Measurements from ENCODE around the gene SPTBN4.
"Not testable (repeated sequence)": the region's sequence is repeated elsewhere in the genome, so short reads cannot be mapped to it uniquely, and the experiment has no call there.

Gene SPTBN4

DNA sequence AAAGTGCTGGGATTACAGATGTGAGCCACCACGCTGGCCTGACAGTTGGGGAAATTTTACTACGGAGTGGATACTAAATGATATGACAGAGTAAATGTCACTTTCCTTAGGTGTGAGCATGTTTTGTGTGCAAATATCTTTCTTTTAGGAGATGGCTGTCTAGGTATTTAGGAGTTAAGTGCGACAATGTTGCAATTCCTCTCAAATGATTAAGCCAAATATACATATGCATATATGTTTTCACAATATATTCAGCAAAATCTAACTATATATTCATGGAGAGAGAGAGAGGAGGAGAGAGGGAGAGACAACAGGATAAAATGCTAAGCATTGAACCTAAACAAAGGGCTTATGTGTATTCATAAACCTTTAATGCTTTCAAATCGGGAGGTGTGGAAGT is 17.3 kb upstream of the SPTBN4 start:
- Histone ChIP-seq H3K36me3 (ENCODE audit: insufficient read depth) (no peaks in the 10 kb centered on the region), H2AFZ (ENCODE audit: low read depth) (no peak overlapping the region), H3K27me3 (ENCODE audit: insufficient read depth, low read depth) (no peaks in the 10 kb centered on the region), H3K27ac (no peak overlapping the region), H4K20me1 (ENCODE audit: insufficient read depth) (no peaks in the 10 kb centered on the region), H3K4me1 (ENCODE audit: low read depth, poor library complexity, severe bottlenecking) (peaks cover 3% of the 10 kb centered on the region), H3K4me2 (no peak overlapping the region), H3K9ac (no peak overlapping the region), H3K79me2 (ENCODE audit: insufficient read depth, low read depth) (no peaks in the 10 kb centered on the region), H3K4me3 (IDR thresholded peaks at IDR 0.05; ENCODE audit: insufficient read depth, low read depth, low read length) (no peak overlapping the region)
- TF ChIP-seq, protein P1, sequence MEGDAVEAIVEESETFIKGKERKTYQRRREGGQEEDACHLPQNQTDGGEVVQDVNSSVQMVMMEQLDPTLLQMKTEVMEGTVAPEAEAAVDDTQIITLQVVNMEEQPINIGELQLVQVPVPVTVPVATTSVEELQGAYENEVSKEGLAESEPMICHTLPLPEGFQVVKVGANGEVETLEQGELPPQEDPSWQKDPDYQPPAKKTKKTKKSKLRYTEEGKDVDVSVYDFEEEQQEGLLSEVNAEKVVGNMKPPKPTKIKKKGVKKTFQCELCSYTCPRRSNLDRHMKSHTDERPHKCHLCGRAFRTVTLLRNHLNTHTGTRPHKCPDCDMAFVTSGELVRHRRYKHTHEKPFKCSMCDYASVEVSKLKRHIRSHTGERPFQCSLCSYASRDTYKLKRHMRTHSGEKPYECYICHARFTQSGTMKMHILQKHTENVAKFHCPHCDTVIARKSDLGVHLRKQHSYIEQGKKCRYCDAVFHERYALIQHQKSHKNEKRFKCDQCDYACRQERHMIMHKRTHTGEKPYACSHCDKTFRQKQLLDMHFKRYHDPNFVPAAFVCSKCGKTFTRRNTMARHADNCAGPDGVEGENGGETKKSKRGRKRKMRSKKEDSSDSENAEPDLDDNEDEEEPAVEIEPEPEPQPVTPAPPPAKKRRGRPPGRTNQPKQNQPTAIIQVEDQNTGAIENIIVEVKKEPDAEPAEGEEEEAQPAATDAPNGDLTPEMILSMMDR (conservative IDR thresholded peaks at IDR 0.05; ENCODE audit: low read depth, low read length) = no peak

DNA sequence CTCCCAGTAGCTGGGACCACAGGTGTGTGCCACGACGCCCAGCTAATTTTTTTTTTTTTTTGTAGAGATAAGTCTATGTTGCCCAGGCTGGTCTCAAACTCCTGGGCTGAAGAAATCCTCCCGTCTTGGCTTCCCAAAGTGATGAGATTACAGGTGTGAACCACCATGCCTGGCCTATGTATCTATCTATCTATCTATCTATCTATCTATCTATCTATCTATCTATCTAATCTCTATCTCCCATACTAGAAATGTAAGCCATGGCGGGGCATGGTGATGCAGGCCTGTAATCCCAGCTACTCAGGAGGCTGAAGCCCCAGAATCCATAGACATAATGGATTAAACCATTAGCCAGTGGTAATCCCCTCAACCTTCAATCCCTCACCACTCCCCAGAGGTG is 16.1 kb upstream of the SPTBN4 start:
- Histone ChIP-seq H3K4me3 (IDR thresholded peaks at IDR 0.05; ENCODE audit: insufficient read depth, low read depth, low read length) (no peak overlapping the region), H3K27ac (no peak overlapping the region), H4K20me1 (ENCODE audit: insufficient read depth) (no peaks in the 10 kb centered on the region), H3K27me3 (ENCODE audit: insufficient read depth, low read depth) (no peaks in the 10 kb centered on the region), H2AFZ (ENCODE audit: low read depth) (no peak overlapping the region), H3K9ac (no peak overlapping the region), H3K4me1 (ENCODE audit: low read depth, poor library complexity, severe bottlenecking) (no peaks in the 10 kb centered on the region), H3K4me2 (no peak overlapping the region), H3K36me3 (ENCODE audit: insufficient read depth) (no peaks in the 10 kb centered on the region), H3K79me2 (ENCODE audit: insufficient read depth, low read depth) (no peaks in the 10 kb centered on the region)
- TF ChIP-seq, protein P1 (conservative IDR thresholded peaks at IDR 0.05; ENCODE audit: low read depth, low read length) = no peak

DNA sequence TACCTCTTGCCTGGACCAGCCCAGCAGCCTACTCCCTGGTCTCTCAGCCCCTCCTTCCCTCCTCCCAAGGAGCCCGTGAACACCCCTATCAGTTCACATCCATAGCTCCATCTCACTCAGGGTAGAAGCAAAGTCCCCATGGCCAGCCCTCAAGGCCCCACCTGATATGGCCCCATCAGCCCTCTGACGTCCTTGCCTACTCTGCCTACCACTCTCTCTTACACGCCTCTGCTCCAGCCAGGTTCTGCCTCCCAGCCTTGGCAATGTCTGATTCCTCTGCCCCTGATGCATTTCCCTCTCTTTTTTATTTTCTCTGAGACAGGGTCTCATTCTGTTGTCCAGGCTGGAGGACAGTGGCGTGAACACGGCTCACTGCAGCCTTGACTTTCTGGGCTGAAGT is 14.8 kb upstream of the SPTBN4 start:
- H2AFZ ChIP-seq (ENCODE audit: low read depth) = no peak overlapping the region
- H3K36me3 ChIP-seq (ENCODE audit: insufficient read depth) = no peaks in the 10 kb centered on the region
- no peak overlapping the region for H3K4me3 ChIP-seq (IDR thresholded peaks at IDR 0.05; ENCODE audit: insufficient read depth, low read depth, low read length)
- H3K4me2 ChIP-seq = no peak overlapping the region
- H3K79me2 ChIP-seq (ENCODE audit: insufficient read depth, low read depth) = no peaks in the 10 kb centered on the region
- H3K9ac ChIP-seq = no peak overlapping the region
- H3K27ac ChIP-seq = no peak overlapping the region
- TF ChIP-seq, protein P1 (conservative IDR thresholded peaks at IDR 0.05; ENCODE audit: low read depth, low read length) = no peak
- H3K27me3 ChIP-seq (ENCODE audit: insufficient read depth, low read depth) = no peaks in the 10 kb centered on the region
- H3K4me1 ChIP-seq (ENCODE audit: low read depth, poor library complexity, severe bottlenecking) = no peaks in the 10 kb centered on the region
- H4K20me1 ChIP-seq (ENCODE audit: insufficient read depth) = no peaks in the 10 kb centered on the region

DNA sequence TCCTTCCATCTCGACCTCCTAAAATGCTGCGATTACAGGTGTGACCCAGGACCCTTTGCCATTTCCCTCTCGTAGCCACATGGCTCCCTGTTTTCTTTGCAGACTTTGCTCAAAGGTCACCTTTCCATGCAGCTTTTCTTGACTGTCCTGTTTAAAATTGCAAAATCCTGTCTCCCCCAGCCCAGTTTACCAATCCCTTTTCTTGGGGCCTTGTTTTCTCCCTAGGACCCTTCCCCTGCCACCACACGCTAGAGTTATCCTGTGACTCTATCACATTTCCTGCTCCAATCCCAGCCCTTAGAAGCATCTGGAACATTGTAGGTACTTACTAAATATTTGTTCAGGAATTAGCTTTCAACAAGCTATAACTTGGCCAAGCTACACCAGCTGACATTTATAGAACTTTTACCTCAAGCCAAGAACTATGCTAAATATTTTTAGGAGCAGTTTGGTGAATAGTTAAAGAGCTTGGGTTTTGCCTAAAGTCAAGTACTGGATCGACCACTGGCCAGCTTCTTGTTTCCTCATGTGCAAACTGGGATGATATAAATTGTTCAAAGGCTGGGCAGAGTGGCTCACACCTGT is 13.6 kb upstream of the SPTBN4 start:
- Histone ChIP-seq H3K36me3 (ENCODE audit: insufficient read depth) (no peaks in the 10 kb centered on the region), H3K4me1 (ENCODE audit: low read depth, poor library complexity, severe bottlenecking) (no peaks in the 10 kb centered on the region), H2AFZ (ENCODE audit: low read depth) (no peak overlapping the region), H3K79me2 (ENCODE audit: insufficient read depth, low read depth) (no peaks in the 10 kb centered on the region), H3K4me3 (IDR thresholded peaks at IDR 0.05; ENCODE audit: insufficient read depth, low read depth, low read length) (no peak overlapping the region), H3K9ac (no peak overlapping the region), H3K27me3 (ENCODE audit: insufficient read depth, low read depth) (no peaks in the 10 kb centered on the region), H3K27ac (no peak overlapping the region), H3K4me2 (no peak overlapping the region), H4K20me1 (ENCODE audit: insufficient read depth) (no peaks in the 10 kb centered on the region)
- TF ChIP-seq, protein P1 (conservative IDR thresholded peaks at IDR 0.05; ENCODE audit: low read depth, low read length) = no peak

DNA sequence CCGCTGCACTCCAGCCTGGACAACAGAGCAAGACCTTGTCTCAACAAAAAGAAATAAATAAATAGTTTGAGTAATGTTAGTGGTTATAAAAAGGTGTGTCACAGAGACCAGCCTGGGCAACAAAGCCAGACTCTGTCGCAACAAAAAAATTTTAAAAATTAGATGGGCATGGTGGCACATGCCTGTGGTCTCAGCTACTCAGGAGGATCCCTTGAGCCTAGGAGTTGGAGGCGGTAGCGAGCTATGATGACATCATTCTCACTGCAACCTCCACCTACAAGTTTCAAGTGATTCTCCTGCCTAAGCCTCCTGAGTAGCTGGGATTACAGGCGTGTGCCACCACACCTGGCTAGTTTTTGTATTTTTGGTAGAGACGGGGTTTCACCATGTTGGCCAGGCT is 12.9 kb upstream of the SPTBN4 start:
- not testable (repeated sequence) for H4K20me1 ChIP-seq (ENCODE audit: insufficient read depth); H3K9ac ChIP-seq; H3K79me2 ChIP-seq (ENCODE audit: insufficient read depth, low read depth); H3K4me2 ChIP-seq; H2AFZ ChIP-seq (ENCODE audit: low read depth); H3K4me1 ChIP-seq (ENCODE audit: low read depth, poor library complexity, severe bottlenecking); H3K27me3 ChIP-seq (ENCODE audit: insufficient read depth, low read depth); H3K27ac ChIP-seq; H3K36me3 ChIP-seq (ENCODE audit: insufficient read depth); H3K4me3 ChIP-seq (IDR thresholded peaks at IDR 0.05; ENCODE audit: insufficient read depth, low read depth, low read length)
